Measurements from ENCODE around the gene MLN.

MLN gene

GRCh38 chr6:33803571-33804053 lies at the start of gene MLN:
Gene MLN, minus strand, starts transcription at chr6:33804003. Its CDS starts 2,840 bp downstream, at chr6:33801163.
- DNase-seq = no peak

GRCh38 chr6:33853026-33853425 lies 49.2 kb upstream of the MLN start:
- no peak for DNase-seq

- DNase-seq = peak; percentile 46
These were observed 48.2 kb upstream of the MLN start for GRCh38 chr6:33851959-33852358.

- DNase-seq = no peak
These were observed 47.2 kb upstream of the MLN start for GRCh38 chr6:33850869-33851541.

- no peak for DNase-seq
These were observed 46.5 kb upstream of the MLN start for GRCh38 chr6:33850296-33850695.

GRCh38 chr6:33849500-33850075 lies 45.8 kb upstream of the MLN start:
- no peak for DNase-seq

- DNase-seq = no peak
These were observed 44.7 kb upstream of the MLN start for GRCh38 chr6:33848484-33848883.

- no peak for DNase-seq
These were observed 44.1 kb upstream of the MLN start for GRCh38 chr6:33847867-33848266.

- no peak for DNase-seq
These were observed 43.3 kb upstream of the MLN start for GRCh38 chr6:33847078-33847477.

GRCh38 chr6:33846226-33846625 lies 42.4 kb upstream of the MLN start:
- no peak for DNase-seq

GRCh38 chr6:33845031-33845745 lies 41.4 kb upstream of the MLN start:
- no peak for DNase-seq

GRCh38 chr6:33843131-33844121 lies 39.6 kb upstream of the MLN start:
- peak; percentile 15 for DNase-seq

GRCh38 chr6:33841868-33842267 lies 38.1 kb upstream of the MLN start:
- DNase-seq = no peak

- no peak for DNase-seq
These were observed 37.3 kb upstream of the MLN start for GRCh38 chr6:33841070-33841469.

- DNase-seq = peak; percentile 86
These were observed 36.5 kb upstream of the MLN start for GRCh38 chr6:33840048-33840926.

GRCh38 chr6:33839399-33840047 lies 35.7 kb upstream of the MLN start:
- no peak for DNase-seq

GRCh38 chr6:33838983-33839382 lies 35.2 kb upstream of the MLN start:
- no peak for DNase-seq

- no peak for DNase-seq
These were observed 34.3 kb upstream of the MLN start for GRCh38 chr6:33837971-33838665.

- DNase-seq = no peak
These were observed 33.1 kb upstream of the MLN start for GRCh38 chr6:33836806-33837469.
